CD4-positive, alpha-beta T cell treated with Interleukin-6 at 100 ng/mL for 8 hours (primary cell): ENCODE measurements around the gene CXXC1.
"Not testable (repeated sequence)": the region's sequence is repeated elsewhere in the genome, so short reads cannot be mapped to it uniquely, and the experiment has no call there.

Source experiments
- DNase-seq: peaks from one replicate; pipeline ENCODE4 v3.0.0-alpha.2; 2020; ENCODE audit warnings: mixed read lengths, low spot score

Gene CXXC1

DNA sequence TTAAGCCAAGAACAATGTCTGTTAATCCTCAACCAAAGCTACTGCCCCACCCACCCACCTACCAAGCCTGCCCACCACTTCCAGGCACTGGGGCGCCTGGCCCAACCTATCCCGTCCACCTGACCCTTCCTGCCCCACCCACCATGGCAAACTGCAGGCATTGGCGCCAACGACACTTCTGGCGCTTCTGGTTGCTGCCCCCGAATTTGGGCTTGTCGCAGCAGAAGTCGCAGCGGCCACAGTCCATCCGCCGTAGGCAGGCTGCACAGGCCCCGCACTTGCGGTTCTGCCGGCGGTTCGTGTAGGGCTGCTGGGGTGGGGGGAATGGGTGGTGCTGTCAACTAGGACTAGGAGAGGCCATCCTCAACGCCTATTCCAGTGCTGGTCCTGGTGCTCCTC is 13.4 kb downstream of the CXXC1 start:
- no peak for DNase-seq

DNA sequence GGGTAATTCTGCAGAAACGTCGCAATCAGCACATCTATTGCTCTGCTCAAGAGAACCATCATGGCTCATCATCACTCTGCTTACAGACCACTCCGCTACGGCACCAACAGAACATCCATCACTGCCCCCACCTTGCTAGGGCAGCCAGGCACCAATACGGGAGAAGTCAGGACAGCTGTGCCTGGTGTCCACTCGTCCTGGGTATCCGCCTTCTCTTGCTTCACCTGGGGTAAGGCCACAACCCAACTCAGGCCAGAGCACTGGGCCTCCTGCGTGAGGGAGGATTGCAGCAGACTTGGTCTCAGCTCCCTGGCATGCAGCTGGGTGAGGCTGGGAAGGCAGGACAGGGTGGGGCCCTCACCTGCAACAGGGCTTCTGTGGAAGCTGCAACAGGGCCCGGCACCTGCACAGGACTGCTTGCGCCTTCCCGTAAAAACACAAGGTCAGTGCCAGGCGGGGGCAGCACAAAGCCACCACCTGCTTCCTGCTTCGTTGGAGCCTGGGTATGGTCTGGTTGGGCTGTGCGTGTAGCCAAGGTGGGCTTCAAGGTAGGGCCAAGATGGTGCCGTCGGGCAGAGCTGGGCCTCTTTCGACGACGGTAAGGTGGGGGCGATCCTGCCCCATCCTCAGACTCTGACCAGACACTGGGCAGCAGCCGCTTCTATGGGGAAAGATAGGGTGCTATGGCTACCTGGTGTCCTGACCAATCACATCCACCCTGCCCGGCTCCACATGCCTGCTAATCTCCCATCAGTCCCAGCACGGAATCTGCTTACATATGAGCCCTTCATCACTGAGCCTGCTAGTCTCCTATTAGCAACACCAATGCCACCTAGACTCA is 14.1 kb downstream of the CXXC1 start:
- no peak for DNase-seq

DNA sequence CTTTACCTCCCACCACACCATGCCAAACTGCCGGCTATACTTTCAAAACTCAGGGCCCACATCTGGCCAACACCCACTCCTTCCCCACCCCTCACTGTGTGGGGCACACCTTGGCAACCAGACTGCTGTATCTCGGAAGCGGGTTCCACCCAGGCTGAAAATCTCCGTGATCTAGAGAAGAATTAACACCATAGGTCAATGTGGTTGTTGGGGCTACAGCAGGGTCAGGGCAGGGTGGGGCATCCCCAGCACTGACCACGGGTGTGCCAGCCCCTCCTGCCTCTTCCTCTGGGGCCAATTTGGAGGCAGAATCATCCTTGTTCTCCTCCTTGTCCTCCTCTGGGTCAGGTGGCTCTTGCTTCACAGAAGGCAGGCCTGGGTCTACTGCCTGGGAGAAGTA is 14.9 kb downstream of the CXXC1 start:
- DNase-seq = no peak

DNA sequence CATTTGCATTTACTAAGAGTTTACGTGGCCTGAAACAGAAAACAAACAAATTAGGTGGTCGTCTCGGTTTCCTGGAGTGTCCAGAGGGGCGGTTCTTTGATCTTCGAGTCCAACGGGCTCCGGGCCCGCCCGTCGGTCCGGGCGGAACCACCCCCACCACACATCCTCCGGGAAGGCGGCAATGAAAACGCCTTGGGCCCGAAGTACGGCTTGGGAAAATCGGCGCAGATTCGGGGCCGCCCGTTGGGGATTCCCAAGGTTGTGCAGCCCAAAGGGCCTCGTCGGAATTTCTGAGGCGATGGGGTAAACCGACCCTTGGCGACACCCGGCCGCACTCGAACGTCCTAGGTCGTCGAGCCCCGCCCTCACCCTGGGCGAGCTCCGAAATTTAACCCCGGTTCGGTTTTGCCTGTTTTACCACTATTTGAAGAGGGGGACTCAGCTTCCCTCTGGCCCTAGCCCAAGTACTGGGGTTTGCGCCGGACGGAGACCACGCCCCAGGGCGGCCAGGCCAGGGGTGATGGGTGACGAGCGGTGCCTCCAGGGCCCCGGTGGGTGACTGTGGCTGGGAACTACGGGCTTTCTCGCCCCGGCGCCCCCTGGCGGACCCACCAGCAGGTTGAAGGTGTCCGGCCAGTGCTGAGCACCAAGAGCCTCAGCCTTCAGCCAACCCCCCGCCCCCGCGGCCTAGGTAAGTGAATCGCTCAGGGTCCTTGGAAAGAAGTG is 19.3 kb downstream of the CXXC1 start:
- peak; percentile 73 for DNase-seq

DNA sequence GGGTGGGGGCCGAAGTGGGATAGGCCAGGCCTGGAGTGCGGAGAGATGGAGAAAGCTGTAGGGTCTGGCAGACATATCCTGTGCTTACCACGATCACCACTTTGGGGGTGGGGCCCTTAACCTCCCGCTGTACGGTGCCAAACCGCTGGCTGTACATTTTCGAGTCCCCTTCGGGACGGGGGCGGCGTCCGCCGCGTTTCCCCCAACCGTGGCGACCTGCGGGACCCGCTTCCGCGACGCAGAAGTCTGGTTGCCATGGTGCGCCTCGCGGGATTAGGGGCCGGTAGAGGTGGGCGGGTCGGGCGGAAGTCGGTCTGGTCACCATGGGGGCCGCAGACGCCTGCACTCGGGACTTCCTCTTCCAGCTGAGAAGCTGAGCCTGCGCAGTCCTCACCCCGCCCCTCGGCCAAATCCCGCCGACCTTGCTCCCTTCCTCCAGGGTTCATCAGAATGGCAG is 21.2 kb downstream of the CXXC1 start, which contains the start of gene CFAP53:
Gene CFAP53 (minus strand): TSS at position 248 of the 457 bp plus-strand sequence. CDS start 91 bp downstream, at position 157.
- peak; percentile 84 for DNase-seq

DNA sequence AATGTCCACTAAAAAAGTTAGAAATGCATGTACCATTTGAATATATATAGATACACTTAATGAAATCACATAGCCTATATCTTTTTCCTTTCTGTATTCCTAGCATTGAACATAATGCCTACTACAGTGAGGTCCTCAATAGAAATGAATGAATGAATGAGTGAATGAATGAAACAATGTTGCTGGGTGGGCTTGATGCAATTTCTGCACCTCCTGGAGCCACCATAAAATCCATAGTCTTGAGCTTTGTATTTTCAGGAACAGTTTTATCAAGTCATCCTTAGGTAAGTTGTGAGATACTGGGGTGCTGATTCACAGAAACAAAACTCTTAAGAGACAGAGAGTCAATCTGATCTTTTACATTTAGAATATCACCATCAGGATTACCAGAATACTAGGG is 24.5 kb downstream of the CXXC1 start:
- DNase-seq = no peak

DNA sequence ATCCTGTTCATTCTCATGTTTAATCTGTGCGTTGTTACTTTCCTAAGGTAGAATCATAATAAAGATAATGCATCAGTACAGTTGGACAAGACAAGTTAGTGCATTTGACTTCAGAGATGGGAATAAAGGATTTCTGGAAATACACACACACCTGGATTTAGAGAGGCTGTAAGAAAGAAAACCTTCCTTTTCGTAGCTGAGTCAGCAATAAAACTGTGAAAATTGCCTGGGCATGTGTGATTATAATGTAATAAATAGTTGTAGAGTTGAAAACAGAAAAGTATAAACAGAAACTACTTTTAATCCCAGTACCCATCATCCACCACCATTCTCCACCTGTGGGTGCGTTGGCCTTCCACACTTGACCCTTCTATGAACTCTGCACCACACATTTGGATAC is 36.6 kb downstream of the CXXC1 start:
- DNase-seq = no peak

DNA sequence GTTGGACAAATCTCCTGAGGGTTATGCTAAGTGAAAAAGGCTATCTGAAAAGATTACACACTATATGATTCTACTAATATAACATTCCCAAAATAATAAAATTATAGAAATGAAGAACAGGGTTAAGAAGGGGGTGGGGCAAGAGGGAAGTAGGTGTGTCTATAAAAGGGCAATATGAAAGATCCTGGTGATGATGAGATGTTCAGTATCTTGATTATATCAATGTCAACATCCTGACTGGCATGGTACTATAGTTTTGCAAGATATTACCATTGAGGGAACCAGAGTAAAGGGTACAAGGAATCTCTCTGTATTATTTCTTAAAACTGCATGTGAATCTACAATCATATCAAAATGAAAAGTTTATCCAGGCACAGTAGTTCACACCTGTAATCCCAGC is 37.9 kb downstream of the CXXC1 start:
- no peak for DNase-seq

DNA sequence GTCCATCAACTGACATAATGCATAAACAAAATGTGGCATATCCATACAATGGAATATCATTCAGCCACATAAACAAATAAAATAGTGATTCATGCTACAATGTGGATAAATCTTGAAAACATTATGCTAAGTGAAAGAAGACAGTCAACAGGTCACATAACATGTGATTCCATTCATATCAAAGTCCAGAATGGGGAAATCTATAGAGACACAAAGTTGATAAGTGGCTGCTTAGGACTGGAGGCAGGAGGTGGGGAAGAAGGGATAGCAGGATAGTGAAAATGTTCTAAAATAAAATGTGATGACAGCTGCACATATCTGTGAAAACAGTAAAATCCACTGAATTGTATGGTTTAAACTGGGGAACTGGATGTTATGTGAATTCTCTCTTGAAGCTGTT is 39.9 kb downstream of the CXXC1 start:
- DNase-seq = no peak

DNA sequence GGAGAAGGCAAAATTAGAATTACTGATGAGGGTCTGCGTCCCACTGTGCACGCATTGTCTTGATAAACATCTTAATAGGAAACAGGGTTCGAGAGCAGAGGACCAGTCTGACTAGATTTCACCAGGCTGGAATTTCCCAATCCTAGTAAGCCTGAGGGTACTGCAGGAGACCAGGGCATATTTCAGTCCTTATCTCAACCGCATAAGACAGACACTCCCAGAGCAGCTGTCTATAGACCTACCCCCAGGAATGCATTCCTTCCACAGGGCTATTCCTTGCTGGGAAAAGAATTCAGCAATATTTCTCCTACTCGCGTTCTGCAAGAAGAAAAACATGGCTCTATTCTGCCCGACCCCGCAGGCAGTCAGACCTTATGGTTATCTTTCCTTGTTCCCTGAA is 45.7 kb downstream of the CXXC1 start:
- DNase-seq = not testable (repeated sequence)

DNA sequence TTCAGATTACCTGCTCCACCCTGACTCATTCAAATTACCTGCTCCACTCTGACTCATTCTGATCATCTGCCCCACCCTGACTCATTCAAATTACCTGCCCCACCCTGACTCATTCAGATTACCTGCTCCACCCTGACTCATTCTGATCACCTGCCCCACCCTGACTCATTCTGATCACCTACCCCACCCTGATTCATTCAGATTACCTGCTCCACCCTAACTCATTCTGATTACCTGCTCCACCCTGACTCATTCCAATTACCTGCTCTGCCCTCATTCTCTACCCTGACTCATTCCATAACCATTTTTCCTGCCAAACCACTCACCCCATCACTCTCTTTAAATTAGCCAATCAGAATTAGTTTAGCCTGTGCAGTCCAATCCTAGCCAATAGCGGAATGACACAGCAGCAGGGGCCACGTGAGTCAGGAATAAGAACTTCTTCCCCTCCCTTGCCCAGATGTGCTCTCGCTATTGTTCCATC is 47.4 kb downstream of the CXXC1 start:
- no peak for DNase-seq

DNA sequence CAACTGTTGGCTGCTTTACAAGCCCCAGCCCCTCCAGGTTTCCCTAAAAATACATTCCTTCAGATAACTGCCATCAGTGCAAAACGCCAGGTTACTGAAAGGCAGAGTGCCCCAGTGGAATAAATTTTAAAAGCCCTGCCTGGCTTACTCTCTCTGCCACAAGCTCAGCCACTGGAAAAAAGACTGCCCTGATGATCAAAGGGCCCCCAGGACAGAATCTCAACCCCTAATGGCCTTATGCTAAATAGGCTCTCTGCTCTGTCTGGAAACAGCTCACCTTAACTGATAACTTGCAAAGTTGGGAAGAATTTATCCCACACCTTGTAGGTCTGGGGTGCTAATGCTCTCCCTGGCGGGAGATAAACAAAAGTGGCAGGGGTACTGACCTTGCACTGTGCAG is 55.1 kb downstream of the CXXC1 start:
- no peak for DNase-seq
